ENCODE measurements around the gene TNRC18.

The TNRC18 gene

DNA sequence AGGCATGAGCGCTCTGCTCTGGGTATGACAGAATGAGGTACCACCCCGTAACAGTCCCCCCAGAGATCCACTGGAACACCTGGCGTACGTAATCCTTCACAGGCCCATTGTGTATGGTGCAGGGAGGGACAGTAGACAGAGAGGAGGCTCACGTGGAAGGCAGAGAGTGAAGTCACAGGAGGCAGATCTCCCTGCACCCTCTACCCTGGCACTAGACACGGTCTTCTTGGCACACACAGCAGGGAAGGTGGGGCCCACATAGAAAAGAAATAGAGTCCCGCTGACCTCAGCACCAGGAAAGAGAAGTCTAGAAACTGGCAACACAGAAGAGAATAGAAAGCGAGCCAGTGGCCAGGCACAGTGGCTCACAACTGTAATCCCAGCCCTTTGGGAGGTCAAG is 89.0 kb downstream of the TNRC18 start:
- no peak for TF ChIP-seq USF1 (IDR thresholded peaks at IDR 0.05)
- TF ChIP-seq ZBTB7A (IDR thresholded peaks at IDR 0.05; ENCODE audit: low read depth), result no peak
- no peak for TF ChIP-seq EP300 (IDR thresholded peaks at IDR 0.05; ENCODE audit: borderline replicate concordance)
- TF ChIP-seq RAD21 (IDR thresholded peaks at IDR 0.05; ENCODE audit: low read depth), result no peak
- TF ChIP-seq EGR1 (IDR thresholded peaks at IDR 0.05), result no peak
- no peak for TF ChIP-seq YY1 (IDR thresholded peaks at IDR 0.05; ENCODE audit: low read depth)
- TF ChIP-seq CREB1 (IDR thresholded peaks at IDR 0.05; ENCODE audit: low read depth), result no peak

DNA sequence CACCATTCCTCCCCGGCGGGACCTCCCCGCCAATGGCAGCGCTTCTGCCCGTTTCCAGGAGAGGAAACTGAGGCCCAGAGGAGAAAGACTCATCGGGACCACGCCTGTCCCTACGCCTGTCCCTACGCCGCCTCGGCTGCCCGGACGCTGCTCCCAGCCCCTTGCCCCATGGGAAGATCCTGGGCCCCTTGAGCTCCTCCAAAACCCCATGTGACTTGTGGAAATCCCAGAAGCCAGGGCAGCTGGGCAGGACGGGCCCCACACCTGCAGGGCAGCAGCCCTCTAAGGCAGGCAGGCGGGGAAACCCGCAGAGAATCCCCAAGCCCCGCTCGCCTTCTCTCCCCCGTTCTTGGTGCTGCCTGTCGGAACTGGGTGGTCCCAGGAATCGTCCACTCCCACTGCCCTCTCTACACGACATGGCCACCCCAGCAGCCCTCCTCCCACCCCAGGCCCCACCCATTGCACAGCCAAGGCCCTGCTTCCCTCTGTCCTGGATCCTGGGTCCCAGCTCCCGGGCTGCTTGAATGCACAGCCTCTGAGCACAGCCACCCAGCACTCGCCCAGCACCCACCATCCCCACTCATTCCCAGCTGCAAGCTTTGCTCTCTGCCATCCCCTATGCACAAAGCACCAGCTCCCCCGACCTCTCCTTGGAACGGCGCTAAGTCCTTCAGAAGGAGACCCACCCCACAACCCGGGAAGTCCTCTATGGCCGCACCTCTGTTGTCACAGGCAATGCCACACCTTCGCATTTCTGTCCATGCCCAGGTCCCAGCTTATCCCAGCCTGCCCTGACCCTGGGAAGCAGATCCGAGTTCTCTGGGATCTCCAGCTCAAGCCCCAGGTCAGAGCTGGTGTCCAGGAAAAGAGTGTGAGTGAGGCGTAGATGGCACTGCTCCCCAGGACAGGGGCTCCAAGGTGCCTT is 90.3 kb downstream of the TNRC18 start:
- no peak for TF ChIP-seq EGR1 (IDR thresholded peaks at IDR 0.05)
- no peak for TF ChIP-seq YY1 (IDR thresholded peaks at IDR 0.05; ENCODE audit: low read depth)
- no peak for TF ChIP-seq CREB1 (IDR thresholded peaks at IDR 0.05; ENCODE audit: low read depth)
- no peak for TF ChIP-seq USF1 (IDR thresholded peaks at IDR 0.05)
- TF ChIP-seq MAX (IDR thresholded peaks at IDR 0.05), result no peak
- no peak for TF ChIP-seq RAD21 (IDR thresholded peaks at IDR 0.05; ENCODE audit: low read depth)
- no peak for TF ChIP-seq ZBTB7A (IDR thresholded peaks at IDR 0.05; ENCODE audit: low read depth)
- no peak for TF ChIP-seq TEAD4 (IDR thresholded peaks at IDR 0.05)
- no peak for TF ChIP-seq TCF12 (IDR thresholded peaks at IDR 0.05; ENCODE audit: low read depth)
- no peak for TF ChIP-seq FOXM1 (IDR thresholded peaks at IDR 0.05; ENCODE audit: borderline replicate concordance, low read depth)
- TF ChIP-seq, protein P1, sequence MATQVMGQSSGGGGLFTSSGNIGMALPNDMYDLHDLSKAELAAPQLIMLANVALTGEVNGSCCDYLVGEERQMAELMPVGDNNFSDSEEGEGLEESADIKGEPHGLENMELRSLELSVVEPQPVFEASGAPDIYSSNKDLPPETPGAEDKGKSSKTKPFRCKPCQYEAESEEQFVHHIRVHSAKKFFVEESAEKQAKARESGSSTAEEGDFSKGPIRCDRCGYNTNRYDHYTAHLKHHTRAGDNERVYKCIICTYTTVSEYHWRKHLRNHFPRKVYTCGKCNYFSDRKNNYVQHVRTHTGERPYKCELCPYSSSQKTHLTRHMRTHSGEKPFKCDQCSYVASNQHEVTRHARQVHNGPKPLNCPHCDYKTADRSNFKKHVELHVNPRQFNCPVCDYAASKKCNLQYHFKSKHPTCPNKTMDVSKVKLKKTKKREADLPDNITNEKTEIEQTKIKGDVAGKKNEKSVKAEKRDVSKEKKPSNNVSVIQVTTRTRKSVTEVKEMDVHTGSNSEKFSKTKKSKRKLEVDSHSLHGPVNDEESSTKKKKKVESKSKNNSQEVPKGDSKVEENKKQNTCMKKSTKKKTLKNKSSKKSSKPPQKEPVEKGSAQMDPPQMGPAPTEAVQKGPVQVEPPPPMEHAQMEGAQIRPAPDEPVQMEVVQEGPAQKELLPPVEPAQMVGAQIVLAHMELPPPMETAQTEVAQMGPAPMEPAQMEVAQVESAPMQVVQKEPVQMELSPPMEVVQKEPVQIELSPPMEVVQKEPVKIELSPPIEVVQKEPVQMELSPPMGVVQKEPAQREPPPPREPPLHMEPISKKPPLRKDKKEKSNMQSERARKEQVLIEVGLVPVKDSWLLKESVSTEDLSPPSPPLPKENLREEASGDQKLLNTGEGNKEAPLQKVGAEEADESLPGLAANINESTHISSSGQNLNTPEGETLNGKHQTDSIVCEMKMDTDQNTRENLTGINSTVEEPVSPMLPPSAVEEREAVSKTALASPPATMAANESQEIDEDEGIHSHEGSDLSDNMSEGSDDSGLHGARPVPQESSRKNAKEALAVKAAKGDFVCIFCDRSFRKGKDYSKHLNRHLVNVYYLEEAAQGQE (IDR thresholded peaks at IDR 0.05; ENCODE audit: low read depth), result no peak
- TF ChIP-seq NFIC (IDR thresholded peaks at IDR 0.05), result no peak
- no peak for TF ChIP-seq EP300 (IDR thresholded peaks at IDR 0.05; ENCODE audit: borderline replicate concordance)
- TF ChIP-seq TAF1 (IDR thresholded peaks at IDR 0.05; ENCODE audit: low read depth), result no peak
- TF ChIP-seq CEBPB (IDR thresholded peaks at IDR 0.05), result no peak

DNA sequence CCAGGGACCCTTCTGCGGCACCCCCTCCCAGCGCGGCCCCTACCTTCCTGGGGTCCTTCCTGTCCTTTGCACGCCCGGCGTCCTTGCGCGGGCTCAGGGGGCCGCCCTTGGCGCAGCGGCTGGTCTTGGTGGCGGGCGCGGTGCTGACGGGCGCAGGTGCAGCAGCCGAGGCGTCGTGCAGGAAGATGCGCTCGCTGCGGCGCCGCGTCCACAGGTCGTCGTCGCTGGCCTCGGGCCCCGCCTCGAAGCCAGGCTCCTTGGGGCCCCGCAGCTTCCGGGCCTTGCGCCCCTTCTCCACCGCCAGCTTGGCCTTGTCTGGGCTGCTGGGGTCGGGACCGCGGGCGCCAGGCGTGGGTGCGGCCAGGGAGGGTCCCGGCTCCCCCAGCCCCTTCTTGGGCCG is 91.1 kb downstream of the TNRC18 start:
- no peak for TF ChIP-seq RAD21 (IDR thresholded peaks at IDR 0.05; ENCODE audit: low read depth)
- TF ChIP-seq MAX (IDR thresholded peaks at IDR 0.05), result no peak
- no peak for TF ChIP-seq TEAD4 (IDR thresholded peaks at IDR 0.05)
- no peak for TF ChIP-seq TAF1 (IDR thresholded peaks at IDR 0.05; ENCODE audit: low read depth)
- no peak for TF ChIP-seq FOXM1 (IDR thresholded peaks at IDR 0.05; ENCODE audit: borderline replicate concordance, low read depth)
- no peak for TF ChIP-seq NFIC (IDR thresholded peaks at IDR 0.05)
- no peak for TF ChIP-seq USF1 (IDR thresholded peaks at IDR 0.05)

- TF ChIP-seq FOXM1 (IDR thresholded peaks at IDR 0.05; ENCODE audit: borderline replicate concordance, low read depth) (no peak), MAX (IDR thresholded peaks at IDR 0.05) (no peak), CEBPB (IDR thresholded peaks at IDR 0.05) (no peak), RAD21 (IDR thresholded peaks at IDR 0.05; ENCODE audit: low read depth) (no peak), YY1 (IDR thresholded peaks at IDR 0.05; ENCODE audit: low read depth) (no peak), ZBTB7A (IDR thresholded peaks at IDR 0.05; ENCODE audit: low read depth) (no peak), EGR1 (IDR thresholded peaks at IDR 0.05) (no peak), TAF1 (IDR thresholded peaks at IDR 0.05; ENCODE audit: low read depth) (no peak), CREB1 (IDR thresholded peaks at IDR 0.05; ENCODE audit: low read depth) (no peak), USF1 (IDR thresholded peaks at IDR 0.05) (no peak), TEAD4 (IDR thresholded peaks at IDR 0.05) (no peak), NFIC (IDR thresholded peaks at IDR 0.05) (no peak), TCF12 (IDR thresholded peaks at IDR 0.05; ENCODE audit: low read depth) (no peak), EP300 (IDR thresholded peaks at IDR 0.05; ENCODE audit: borderline replicate concordance) (no peak)
- TF ChIP-seq, protein P1 (IDR thresholded peaks at IDR 0.05; ENCODE audit: low read depth), result no peak
These were observed 93.3 kb downstream of the TNRC18 start for GRCh38 chr7:5330288-5330687.

Measured in Ishikawa (cell line).